Suppressor macrophage treated with lipopolysaccharide for 1 hour (primary cell): ENCODE data around the gene SNAP29.
"Not testable (repeated sequence)": the region's sequence is repeated elsewhere in the genome, so short reads cannot be mapped to it uniquely, and the experiment has no call there.

Source experiments
- DNase-seq, 3 donors: peaks; one replicate each; pipeline ENCODE4 v3.0.0-alpha.2; 2020 to 2022

SNAP29 gene

GRCh38 chr22:20836987-20837823 is 21.6 kb upstream of the SNAP29 start:
- no peak for DNase-seq

GRCh38 chr22:20839354-20839753 is 19.5 kb upstream of the SNAP29 start:
- DNase-seq: not testable (repeated sequence)

GRCh38 chr22:20839837-20840645 is 18.8 kb upstream of the SNAP29 start:
- DNase-seq: no peak

- no peak for DNase-seq
Measured at GRCh38 chr22:20840646-20841371, 18.0 kb upstream of the SNAP29 start.

- no peak for DNase-seq
Measured at GRCh38 chr22:20843501-20843900, 15.3 kb upstream of the SNAP29 start.

- no peak for DNase-seq
Measured at GRCh38 chr22:20844055-20845037, 14.5 kb upstream of the SNAP29 start.

- DNase-seq: no peak
Measured at GRCh38 chr22:20847318-20847822, 11.4 kb upstream of the SNAP29 start.

- DNase-seq: no peak
Measured at GRCh38 chr22:20852076-20852475, 6.7 kb upstream of the SNAP29 start.

GRCh38 chr22:20852503-20852902 is 6.3 kb upstream of the SNAP29 start:
- DNase-seq: no peak

- no peak for DNase-seq
Measured at GRCh38 chr22:20853236-20853660, 5.6 kb upstream of the SNAP29 start.

- DNase-seq: no peak
Measured at GRCh38 chr22:20857247-20857643, 1.6 kb upstream of the SNAP29 start.

- peak; percentile 74 to 87 (median 81) for DNase-seq
Measured at GRCh38 chr22:20857838-20858614, 781 bp upstream of the SNAP29 start.

- DNase-seq: no peak
Measured at GRCh38 chr22:20859615-20860014, 808 bp downstream of the SNAP29 start.

- DNase-seq: no peak
Measured at GRCh38 chr22:20862540-20862939, 3.7 kb downstream of the SNAP29 start.

GRCh38 chr22:20863366-20863765 is 4.6 kb downstream of the SNAP29 start:
- peak; percentile 47 to 58 (median 48) for DNase-seq

GRCh38 chr22:20864186-20864908 is 5.5 kb downstream of the SNAP29 start:
- DNase-seq: peak; percentile 58 to 69 (median 66)

GRCh38 chr22:20865331-20865730 is 6.5 kb downstream of the SNAP29 start:
- DNase-seq: no peak

GRCh38 chr22:20865875-20866445 is 7.2 kb downstream of the SNAP29 start:
- DNase-seq: no peak

- no peak for DNase-seq
Measured at GRCh38 chr22:20866736-20867135, 7.9 kb downstream of the SNAP29 start.
